PC-3 (cell line): ENCODE measurements around the gene RNU5D-1. TPM values are rescaled to one million over a fixed set of nuclear protein-coding genes. Genes with fewer than 3 reads are reported as not detected.

Source experiments
- ATAC-seq: fragments of 200-7000 bp; cut with Tn5 transposase; 2 replicates; pipeline ENCODE4 v1.9.1; 2020; ENCODE audit warnings: mild to moderate bottlenecking, moderate library complexity
- BruUV-seq: library from RNA; stranded (reverse); fragments of 400-500 nt; replicated peaks from 2 replicates; lab custom pipeline; 2021; lab: Mats Ljungman, UMichigan
- CTCF ChIA-PET: fragments of 300-600 bp; sonication (Branson Sonifier 250); formaldehyde crosslinking; loops from one replicate; lab custom pipeline; 2022; ENCODE audit warnings: antibody characterized with exemption; lab: Charles Lee
- POLR2A ChIA-PET: fragments of 300-600 bp; sonication (Branson Sonifier 250); formaldehyde crosslinking; loops from one replicate; lab custom pipeline; 2022; ENCODE audit warnings: antibody characterized with exemption; ENCODE audit not compliant: unreplicated experiment; lab: Charles Lee
- DNase-seq: peaks from one replicate; pipeline ENCODE4 v3.0.0-alpha.2; 2015
- H2AFZ ChIP-seq: fragments of 300-600 bp; sonication (generic); 2 replicates; pipeline ENCODE4 v1.6.0; 2016; ENCODE audit warnings: antibody characterized with exemption, low read length
- H3F3A ChIP-seq: fragments of 300-600 bp; sonication (generic); one replicate; pipeline ENCODE4 v1.6.0; 2017; ENCODE audit warnings: antibody characterized with exemption, low read length, control low read depth, mild to moderate bottlenecking; ENCODE audit not compliant: unreplicated experiment
- H3K27ac ChIP-seq: fragments of 300-600 bp; sonication (generic); 2 replicates; pipeline ENCODE4 v1.5.1; 2016; ENCODE audit warnings: mild to moderate bottlenecking, low read length
- H3K27me3 ChIP-seq: fragments of 300-600 bp; sonication (generic); 2 replicates; pipeline ENCODE4 v1.6.1; 2016; ENCODE audit warnings: low read length, mixed read lengths
- H3K36me3 ChIP-seq: fragments of 300-600 bp; sonication (generic); 2 replicates; pipeline ENCODE4 v1.6.1; 2016; ENCODE audit warnings: low read depth, mixed run types, low read length, mixed read lengths
- H3K4me1 ChIP-seq: fragments of 300-600 bp; sonication (generic); 2 replicates; pipeline ENCODE4 v1.5.1; 2016; ENCODE audit warnings: low read length; ENCODE audit not compliant: insufficient read depth
- H3K4me2 ChIP-seq: fragments of 300-600 bp; sonication (generic); 2 replicates; pipeline ENCODE4 v1.6.0; 2016; ENCODE audit warnings: low read length
- H3K4me3 ChIP-seq: fragments of 300-600 bp; sonication (generic); 2 replicates; pipeline ENCODE4 v1.5.1; 2016; ENCODE audit warnings: mild to moderate bottlenecking, low read length, mixed read lengths
- H3K79me2 ChIP-seq: fragments of 300-600 bp; sonication (generic); 2 replicates; pipeline ENCODE4 v1.6.1; 2017; ENCODE audit warnings: low read length, mixed read lengths
- H3K9ac ChIP-seq: fragments of 300-600 bp; sonication (generic); 2 replicates; pipeline ENCODE4 v1.6.0; 2016; ENCODE audit warnings: mild to moderate bottlenecking, low read length
- H3K9me2 ChIP-seq: fragments of 300-600 bp; sonication (generic); replicated peaks from 2 replicates; pipeline ENCODE4 v1.6.1; 2016; ENCODE audit warnings: mixed run types, low read length, mixed read lengths
- H3K9me3 ChIP-seq: fragments of 300-600 bp; sonication (generic); 2 replicates; pipeline ENCODE4 v1.6.1; 2016; ENCODE audit warnings: low read length, mixed read lengths
- H4K20me1 ChIP-seq: fragments of 300-600 bp; sonication (generic); 2 replicates; pipeline ENCODE4 v1.6.1; 2016; ENCODE audit warnings: low read length, mixed read lengths
- CTCF ChIP-seq: fragments of 300-600 bp; sonication (generic); conservative IDR thresholded peaks from 2 replicates; pipeline ENCODE4 v1.5.1; 2017; ENCODE audit warnings: antibody characterized with exemption, low read depth, mild to moderate bottlenecking, low read length
- EZH2 ChIP-seq: fragments of 300-600 bp; sonication (generic); IDR thresholded peaks from one replicate; pipeline ENCODE4 v1.6.1; 2017; ENCODE audit warnings: antibody characterized with exemption, mild to moderate bottlenecking, low read length; ENCODE audit not compliant: unreplicated experiment
- EZH2phosphoT487 ChIP-seq: fragments of 300-600 bp; sonication (generic); IDR thresholded peaks from 2 replicates; pipeline ENCODE4 v1.6.1; 2018; ENCODE audit warnings: mild to moderate bottlenecking, antibody characterized with exemption, low read length, borderline replicate concordance
- intact Hi-C: fragments of 100-400 bp; cut with micrococcal nuclease; formaldehyde crosslinking; loops from 2 replicates; pipeline ENCODE4 v1.9.0; 2023
- total RNA-seq: library from RNA; depleted of rRNA; stranded (reverse); fragments of >200 nt; gene quantifications from 2 replicates; pipeline ENCODE4 v1.2.3, GENCODE V29; 2014

The RNU5D-1 gene
- total RNA-seq, 1 experiment from 2014 or later = not detected

- Histone ChIP-seq H3K9ac (no peak overlapping the region), H3K9me3 (no peaks in the 10 kb centered on the region), H3K27me3 (no peaks in the 10 kb centered on the region), H4K20me1 (no peaks in the 10 kb centered on the region), H3K4me3 (no peak overlapping the region), H3F3A (peaks cover 3% of the 10 kb centered on the region), H3K4me1 (peaks cover 6% of the 10 kb centered on the region), H2AFZ (no peak overlapping the region), H3K9me2 (no peaks in the 10 kb centered on the region), H3K4me2 (no peak overlapping the region), H3K36me3 (no peaks in the 10 kb centered on the region), H3K79me2 (no peaks in the 10 kb centered on the region), H3K27ac (no peak overlapping the region)
- DNase-seq (no peak), ATAC-seq (no peak)
- intact Hi-C loops = no loop called here
- BruUV-seq = no TSS peak
- POLR2A ChIA-PET = no interaction called here
- CTCF ChIA-PET = no interaction called here
- TF ChIP-seq CTCF (no peak), EZH2phosphoT487 (no peak), EZH2 (no peak)
Observed at GRCh38 chr1:44724296-44724954, 6.5 kb downstream of the RNU5D-1 start.

- CTCF ChIA-PET = no interaction called here
- BruUV-seq = no TSS peak
- H3K9ac ChIP-seq = no peak overlapping the region
- no peaks in the 10 kb centered on the region for H3K9me3 ChIP-seq
- H3K4me1 ChIP-seq = peaks cover 6% of the 10 kb centered on the region
- no peak overlapping the region for H3K4me2 ChIP-seq
- H3K27me3 ChIP-seq = no peaks in the 10 kb centered on the region
- H3F3A ChIP-seq = peaks cover 3% of the 10 kb centered on the region
- no peak overlapping the region for H2AFZ ChIP-seq
- H3K4me3 ChIP-seq = no peak overlapping the region
- H3K36me3 ChIP-seq = no peaks in the 10 kb centered on the region
- DNase-seq = no peak
- no peak overlapping the region for H3K27ac ChIP-seq
- no peaks in the 10 kb centered on the region for H3K9me2 ChIP-seq
- TF ChIP-seq EZH2 (no peak), EZH2phosphoT487 (no peak), CTCF (no peak)
- no peak for ATAC-seq
- no peaks in the 10 kb centered on the region for H3K79me2 ChIP-seq
- POLR2A ChIA-PET = no interaction called here
- intact Hi-C loops = no loop called here
- no peaks in the 10 kb centered on the region for H4K20me1 ChIP-seq
Observed at GRCh38 chr1:44723496-44724295, 7.3 kb downstream of the RNU5D-1 start.

GRCh38 chr1:44723064-44723463 is 7.9 kb downstream of the RNU5D-1 start:
- ATAC-seq (no peak), DNase-seq (no peak)
- ChIA-PET CTCF (no interaction called here), POLR2A (no interaction called here)
- no TSS peak for BruUV-seq
- H3K9ac ChIP-seq = no peak overlapping the region
- TF ChIP-seq EZH2 (no peak), EZH2phosphoT487 (no peak), CTCF (no peak)
- no peaks in the 10 kb centered on the region for H3K79me2 ChIP-seq
- H3K4me1 ChIP-seq = peaks cover 6% of the 10 kb centered on the region
- H2AFZ ChIP-seq = no peak overlapping the region
- no peaks in the 10 kb centered on the region for H3K27me3 ChIP-seq
- no peak overlapping the region for H3K27ac ChIP-seq
- peaks cover 3% of the 10 kb centered on the region for H3F3A ChIP-seq
- H3K4me3 ChIP-seq = no peak overlapping the region
- H4K20me1 ChIP-seq = no peaks in the 10 kb centered on the region
- no peaks in the 10 kb centered on the region for H3K36me3 ChIP-seq
- intact Hi-C loops = no loop called here
- no peaks in the 10 kb centered on the region for H3K9me3 ChIP-seq
- no peak overlapping the region for H3K4me2 ChIP-seq
- H3K9me2 ChIP-seq = no peaks in the 10 kb centered on the region
